Measurements from ENCODE around the gene TBRG4.

The TBRG4 gene

GRCh38 chr7:45140827-45141226 lies 29.3 kb upstream of the TBRG4 start:
- no peak for TF ChIP-seq ZFX (IDR thresholded peaks at IDR 0.05)
- TF ChIP-seq CTCF (conservative IDR thresholded peaks at IDR 0.05) = no peak
- H3K27ac ChIP-seq = no peak overlapping the region

- TF ChIP-seq ZFX (IDR thresholded peaks at IDR 0.05) (no peak), CTCF (conservative IDR thresholded peaks at IDR 0.05) (no peak)
- H3K27ac ChIP-seq = no peak overlapping the region
Measured at GRCh38 chr7:45138433-45139267, 27.2 kb upstream of the TBRG4 start.

GRCh38 chr7:45136106-45137060 lies 24.9 kb upstream of the TBRG4 start:
- TF ChIP-seq ZFX (IDR thresholded peaks at IDR 0.05) (no peak), CTCF (conservative IDR thresholded peaks at IDR 0.05) (peak; percentile 88)
- no peak overlapping the region for H3K27ac ChIP-seq

GRCh38 chr7:45133877-45134276 lies 22.4 kb upstream of the TBRG4 start:
- H3K27ac ChIP-seq = no peak overlapping the region
- no peak for TF ChIP-seq ZFX (IDR thresholded peaks at IDR 0.05)
- TF ChIP-seq CTCF (conservative IDR thresholded peaks at IDR 0.05) = no peak

GRCh38 chr7:45133352-45133751 lies 21.9 kb upstream of the TBRG4 start:
- TF ChIP-seq CTCF (conservative IDR thresholded peaks at IDR 0.05) = no peak
- TF ChIP-seq ZFX (IDR thresholded peaks at IDR 0.05) = no peak
- H3K27ac ChIP-seq = no peak overlapping the region

- TF ChIP-seq ZFX (IDR thresholded peaks at IDR 0.05) = no peak
- no peak for TF ChIP-seq CTCF (conservative IDR thresholded peaks at IDR 0.05)
- no peak overlapping the region for H3K27ac ChIP-seq
Measured at GRCh38 chr7:45132708-45133320, 21.3 kb upstream of the TBRG4 start.
